22Rv1 (cell line): ENCODE measurements around the gene RPP30.

Source experiments
- H3K27ac ChIP-seq: fragments of 450-650 bp; 2 replicates; pipeline ENCODE4 v1.5.1; 2017
- CTCF ChIP-seq: fragments of 450-650 bp; IDR thresholded peaks from 2 replicates; pipeline ENCODE4 v1.5.1; 2017; ENCODE audit warnings: mild to moderate bottlenecking
- ZFX ChIP-seq: fragments of 450-650 bp; IDR thresholded peaks from 2 replicates; pipeline ENCODE4 v1.6.1; 2017; ENCODE audit warnings: antibody characterized with exemption, borderline replicate concordance

Gene RPP30

GRCh38 chr10:90871766-90872647 is at the start of gene RPP30:
Gene RPP30 (plus strand): TSS chr10:90871974. CDS start chr10:90871987, 13 bp downstream.
- peak within 1 kb of the TSS; percentile 64 for H3K27ac ChIP-seq
- TF ChIP-seq ZFX = no peak
- TF ChIP-seq CTCF = no peak

- TF ChIP-seq ZFX (no peak), CTCF (no peak)
- no peak overlapping the region for H3K27ac ChIP-seq
Measured at GRCh38 chr10:90822508-90822907, 49.3 kb upstream of the RPP30 start.

GRCh38 chr10:90832111-90832510 is 39.7 kb upstream of the RPP30 start:
- no peak for TF ChIP-seq CTCF
- TF ChIP-seq ZFX = no peak
- H3K27ac ChIP-seq = no peak overlapping the region

DNA sequence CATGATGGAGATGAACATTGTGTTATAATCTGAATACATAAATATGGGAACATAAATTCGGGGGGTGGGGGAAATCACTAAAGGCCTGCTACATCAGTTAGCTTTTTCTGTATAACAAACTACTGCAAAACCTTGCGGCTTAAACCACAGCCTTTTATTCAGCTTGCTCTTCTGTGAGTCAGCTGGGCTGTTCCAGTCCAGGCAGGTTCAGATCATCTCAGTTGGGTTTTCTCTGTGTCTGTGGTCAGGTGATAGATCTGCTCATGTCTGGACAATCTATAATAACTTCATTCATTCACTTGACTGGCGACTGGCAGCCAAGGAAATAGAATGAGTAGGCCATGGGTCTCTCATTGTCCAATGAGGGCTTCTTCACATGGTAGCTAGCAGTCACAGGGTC is 37.4 kb upstream of the RPP30 start:
- TF ChIP-seq CTCF (no peak), ZFX (no peak)
- no peak overlapping the region for H3K27ac ChIP-seq

DNA sequence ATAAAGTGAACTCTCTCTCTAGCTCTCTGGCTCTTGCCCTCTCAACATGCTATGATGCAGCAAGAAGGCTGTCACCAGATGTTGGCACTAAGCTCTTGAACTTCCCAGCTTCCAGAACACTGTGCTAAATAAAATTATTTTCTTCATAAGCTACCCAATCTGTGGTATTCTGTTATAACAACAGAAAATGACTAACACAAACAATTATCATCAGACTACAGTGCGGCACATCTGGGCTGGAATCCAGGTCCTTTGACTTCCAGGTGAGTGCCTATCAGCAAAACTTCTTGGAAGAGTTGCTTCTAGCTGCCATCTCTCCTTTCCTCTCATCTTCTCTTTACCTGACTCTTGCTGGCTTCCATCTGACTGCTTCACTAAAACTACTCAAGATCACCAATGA is 34.3 kb upstream of the RPP30 start:
- H3K27ac ChIP-seq = no peak overlapping the region
- TF ChIP-seq ZFX = no peak
- no peak for TF ChIP-seq CTCF

GRCh38 chr10:90842725-90843124 is 29.0 kb upstream of the RPP30 start:
- TF ChIP-seq ZFX = no peak
- no peak for TF ChIP-seq CTCF
- no peak overlapping the region for H3K27ac ChIP-seq

DNA sequence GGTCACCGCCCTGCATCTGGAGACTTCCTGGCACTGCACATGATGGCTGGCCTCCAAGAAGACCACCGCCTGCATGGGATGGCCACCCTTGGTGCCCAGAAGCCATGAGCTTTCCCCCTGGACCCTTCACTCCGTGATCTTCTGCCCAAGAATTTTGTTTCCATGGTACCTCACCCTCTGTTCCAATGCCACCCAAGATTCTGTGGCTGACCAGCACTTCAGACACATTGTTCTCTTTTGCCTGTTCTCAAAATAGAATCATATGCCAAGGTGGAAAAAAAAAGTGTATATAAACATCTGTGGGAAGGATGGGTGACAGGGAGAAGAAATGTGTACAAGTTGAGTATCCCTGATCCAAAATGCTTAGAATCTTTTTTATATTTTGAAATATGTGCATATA is 26.0 kb upstream of the RPP30 start:
- no peak for TF ChIP-seq CTCF
- no peak for TF ChIP-seq ZFX

More for the DNA sequence above, 26.0 kb upstream of the RPP30 start:
- H3K27ac ChIP-seq = no peak overlapping the region
